ENCODE measurements around the gene CEP83.

DNA sequence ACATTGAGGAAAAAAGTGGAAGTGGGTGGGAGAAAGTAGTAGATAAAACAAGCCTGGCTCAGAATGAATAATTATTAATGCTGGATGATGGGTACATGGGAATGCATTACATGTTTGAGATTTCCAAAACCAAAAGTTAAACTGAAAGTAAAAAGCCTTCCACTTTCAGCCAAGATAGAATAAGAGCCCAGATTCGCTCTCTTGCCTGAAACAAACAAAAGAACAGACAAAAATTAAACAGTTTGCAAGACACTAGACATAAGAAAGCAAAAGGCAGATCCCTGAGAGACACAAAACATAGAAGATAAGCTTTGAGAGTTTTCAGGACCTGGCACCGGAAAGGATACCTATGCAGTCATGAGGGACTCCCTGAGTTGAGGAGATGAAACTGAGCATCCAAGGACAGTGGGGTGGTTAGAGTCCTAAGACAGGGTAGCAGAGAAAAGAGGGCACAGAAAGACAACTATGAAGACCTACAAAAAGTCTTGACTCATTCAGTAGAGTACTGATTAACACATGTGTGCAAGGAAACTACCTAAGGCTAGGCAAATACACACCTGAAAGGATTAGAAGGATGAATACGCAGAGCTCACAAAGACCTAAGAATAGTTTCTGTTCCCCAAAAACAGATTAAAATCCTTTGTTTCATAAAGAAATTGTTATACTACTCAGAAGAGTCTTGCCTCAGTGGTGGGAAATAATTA, 54.1 kb downstream of the CEP83 start:
- TF ChIP-seq, protein P1, sequence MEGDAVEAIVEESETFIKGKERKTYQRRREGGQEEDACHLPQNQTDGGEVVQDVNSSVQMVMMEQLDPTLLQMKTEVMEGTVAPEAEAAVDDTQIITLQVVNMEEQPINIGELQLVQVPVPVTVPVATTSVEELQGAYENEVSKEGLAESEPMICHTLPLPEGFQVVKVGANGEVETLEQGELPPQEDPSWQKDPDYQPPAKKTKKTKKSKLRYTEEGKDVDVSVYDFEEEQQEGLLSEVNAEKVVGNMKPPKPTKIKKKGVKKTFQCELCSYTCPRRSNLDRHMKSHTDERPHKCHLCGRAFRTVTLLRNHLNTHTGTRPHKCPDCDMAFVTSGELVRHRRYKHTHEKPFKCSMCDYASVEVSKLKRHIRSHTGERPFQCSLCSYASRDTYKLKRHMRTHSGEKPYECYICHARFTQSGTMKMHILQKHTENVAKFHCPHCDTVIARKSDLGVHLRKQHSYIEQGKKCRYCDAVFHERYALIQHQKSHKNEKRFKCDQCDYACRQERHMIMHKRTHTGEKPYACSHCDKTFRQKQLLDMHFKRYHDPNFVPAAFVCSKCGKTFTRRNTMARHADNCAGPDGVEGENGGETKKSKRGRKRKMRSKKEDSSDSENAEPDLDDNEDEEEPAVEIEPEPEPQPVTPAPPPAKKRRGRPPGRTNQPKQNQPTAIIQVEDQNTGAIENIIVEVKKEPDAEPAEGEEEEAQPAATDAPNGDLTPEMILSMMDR (IDR thresholded peaks at IDR 0.05; ENCODE audit: borderline replicate concordance, extremely low read depth, low read length, poor library complexity, severe bottlenecking): no peak
- TF ChIP-seq EZH2 (IDR thresholded peaks at IDR 0.05; ENCODE audit: borderline replicate concordance, low read depth, low read length, severe bottlenecking): no peak

Measured in DND-41 (cell line).